CD4-positive, alpha-beta T cell (primary cell): Measurements from ENCODE around the gene ATP8B3. TPM values are rescaled to one million over a fixed set of nuclear protein-coding genes. Genes with fewer than 3 reads are reported as not detected.
A peak's percentile ranks its signal among the peaks of the same experiment; 100 is the strongest.

Source experiments
- ATAC-seq: fragments of 200-7000 bp; cut with Tn5 transposase; one replicate; pipeline ENCODE4 v1.10.0; 2022; ENCODE audit warnings: mild to moderate bottlenecking; ENCODE audit not compliant: poor library complexity
- CTCF ChIA-PET: fragments of 350-600 bp; sonication (Branson Sonifier 250); formaldehyde crosslinking; loops from one replicate; lab custom pipeline; 2021; ENCODE audit warnings: antibody characterized with exemption, inconsistent platforms; lab: Charles Lee
- POLR2A ChIA-PET: fragments of 350-600 bp; sonication (Branson Sonifier 250); formaldehyde crosslinking; loops from one replicate; lab custom pipeline; 2021; ENCODE audit warnings: antibody characterized with exemption, inconsistent platforms; lab: Charles Lee
- DNase-seq, 14 experiments: peaks; one replicate each; pipeline ENCODE4 v3.0.0-alpha.2; 2013 to 2020; ENCODE audit warnings: mixed read lengths in 2 of 14
- H3K27ac ChIP-seq, 2 donors: one replicate each; pipeline versions ENCODE4 v1.5.1 to v1.7.0; 2013; ENCODE audit warnings: low read length in 2 of 2, low read depth in 1 of 2, mild to moderate bottlenecking in 1 of 2
- H3K27me3 ChIP-seq, 2 experiments: 1 replicate in 1 of 2; 2 replicates in 1 of 2; pipeline versions ENCODE4 v1.6.1 to v1.7.0; 2013; ENCODE audit warnings: low read length in 2 of 2, control low read depth in 1 of 2, mild to moderate bottlenecking in 1 of 2, moderate library complexity in 1 of 2; ENCODE audit not compliant: insufficient read depth in 2 of 2, control insufficient read depth in 1 of 2
- H3K36me3 ChIP-seq: one replicate; pipeline ENCODE4 v1.6.1; 2013; ENCODE audit warnings: low read length, control low read depth; ENCODE audit not compliant: insufficient read depth
- H3K4me1 ChIP-seq: one replicate; pipeline ENCODE4 v1.6.1; 2013; ENCODE audit warnings: low read length, control low read depth; ENCODE audit not compliant: insufficient read depth
- H3K4me3 ChIP-seq: one replicate; pipeline ENCODE4 v1.5.1; 2013; ENCODE audit warnings: mild to moderate bottlenecking, low read length, moderate library complexity
- H3K9me3 ChIP-seq, 2 experiments: 1 replicate in 1 of 2; 2 replicates in 1 of 2; pipeline versions ENCODE4 v1.6.1 to v1.7.0; 2013; ENCODE audit warnings: low read length in 2 of 2, mild to moderate bottlenecking in 2 of 2, control low read depth in 1 of 2, moderate library complexity in 1 of 2; ENCODE audit not compliant: control insufficient read depth in 1 of 2, insufficient read depth in 1 of 2
- H3K27ac Mint-ChIP-seq: one replicate; pipeline ENCODE4 v1.8.0; 2020; ENCODE audit warnings: mixed read lengths
- H3K27me3 Mint-ChIP-seq: one replicate; pipeline ENCODE4 v1.8.0; 2021; ENCODE audit warnings: mixed read lengths
- H3K36me3 Mint-ChIP-seq: one replicate; pipeline ENCODE4 v1.8.0; 2021; ENCODE audit warnings: low read depth, mixed read lengths
- H3K4me1 Mint-ChIP-seq: one replicate; pipeline ENCODE4 v1.8.0; 2021; ENCODE audit warnings: low read depth, mixed read lengths
- H3K4me3 Mint-ChIP-seq: one replicate; pipeline ENCODE4 v1.8.0; 2020; ENCODE audit warnings: mild to moderate bottlenecking, mixed read lengths
- H3K9me3 Mint-ChIP-seq: one replicate; pipeline ENCODE4 v1.8.0; 2020; ENCODE audit warnings: mixed read lengths
- intact Hi-C, 2 experiments: fragments of 100-400 bp; cut with DNase I in 1 of 2; cut with micrococcal nuclease in 1 of 2; formaldehyde crosslinking; loops; one replicate each; pipeline versions ENCODE4 v1.15.1 to v1.9.0; 2023 to 2025; cut with DNase I, micrococcal nuclease
- total RNA-seq, 174 experiments: library from RNA in 2 of 174; stranded (reverse) in 2 of 174; gene quantifications; one replicate each; pipeline ENCODE4 v1.2.3 and lab custom pipeline; 2021 to 2026
- TF ChIP-seq, protein P1 (sequence below): fragments of 200-600 bp; IDR thresholded peaks from one replicate; pipeline ENCODE4 v1.8.0; 2022; ENCODE audit warnings: antibody characterized with exemption, mild to moderate bottlenecking

Gene ATP8B3
- total RNA-seq, 2 experiments from 2014 or later = 2.5 to 3.2 TPM

- H3K9me3 ChIP-seq = no peaks in the 10 kb centered on the region
- H3K27ac ChIP-seq = no peak overlapping the region
- ChIA-PET POLR2A (no interaction called here), CTCF (no interaction called here)
- Mint-ChIP-seq H3K4me3 (peak overlapping the region; percentile 84), H3K36me3 (peaks cover 22% of the 10 kb centered on the region), H3K27ac (peak overlapping the region; percentile 58), H3K4me1 (peaks cover 52% of the 10 kb centered on the region), H3K27me3 (no peaks in the 10 kb centered on the region), H3K9me3 (no peaks in the 10 kb centered on the region)
- DNase-seq = no peak
- TF ChIP-seq, protein P1, sequence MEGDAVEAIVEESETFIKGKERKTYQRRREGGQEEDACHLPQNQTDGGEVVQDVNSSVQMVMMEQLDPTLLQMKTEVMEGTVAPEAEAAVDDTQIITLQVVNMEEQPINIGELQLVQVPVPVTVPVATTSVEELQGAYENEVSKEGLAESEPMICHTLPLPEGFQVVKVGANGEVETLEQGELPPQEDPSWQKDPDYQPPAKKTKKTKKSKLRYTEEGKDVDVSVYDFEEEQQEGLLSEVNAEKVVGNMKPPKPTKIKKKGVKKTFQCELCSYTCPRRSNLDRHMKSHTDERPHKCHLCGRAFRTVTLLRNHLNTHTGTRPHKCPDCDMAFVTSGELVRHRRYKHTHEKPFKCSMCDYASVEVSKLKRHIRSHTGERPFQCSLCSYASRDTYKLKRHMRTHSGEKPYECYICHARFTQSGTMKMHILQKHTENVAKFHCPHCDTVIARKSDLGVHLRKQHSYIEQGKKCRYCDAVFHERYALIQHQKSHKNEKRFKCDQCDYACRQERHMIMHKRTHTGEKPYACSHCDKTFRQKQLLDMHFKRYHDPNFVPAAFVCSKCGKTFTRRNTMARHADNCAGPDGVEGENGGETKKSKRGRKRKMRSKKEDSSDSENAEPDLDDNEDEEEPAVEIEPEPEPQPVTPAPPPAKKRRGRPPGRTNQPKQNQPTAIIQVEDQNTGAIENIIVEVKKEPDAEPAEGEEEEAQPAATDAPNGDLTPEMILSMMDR = no peak
- H3K4me3 ChIP-seq = no peak overlapping the region
- ATAC-seq = no peak
- H3K4me1 ChIP-seq = peaks cover 77% of the 10 kb centered on the region
- intact Hi-C loops = no loop called here
- H3K36me3 ChIP-seq = peaks cover 25% of the 10 kb centered on the region
- no peaks in the 10 kb centered on the region for H3K27me3 ChIP-seq
These were observed 33.6 kb upstream of the ATP8B3 start for GRCh38 chr19:1845642-1846041.

GRCh38 chr19:1845125-1845515 is 33.0 kb upstream of the ATP8B3 start:
- Histone ChIP-seq H3K4me3 (no peak overlapping the region), H3K9me3 (no peaks in the 10 kb centered on the region), H3K4me1 (peaks cover 83% of the 10 kb centered on the region), H3K27me3 (no peaks in the 10 kb centered on the region), H3K27ac (no peak overlapping the region), H3K36me3 (peaks cover 25% of the 10 kb centered on the region)
- CTCF ChIA-PET = interaction anchor here (1.7 kb wide), 1 partner anchor 19 kb away, joined by 4 read pairs; no protein-coding TSS in a partner anchor
- no peak for DNase-seq
- Mint-ChIP-seq H3K27ac (no peak overlapping the region), H3K36me3 (peaks cover 22% of the 10 kb centered on the region), H3K27me3 (no peaks in the 10 kb centered on the region), H3K9me3 (no peaks in the 10 kb centered on the region), H3K4me1 (peaks cover 53% of the 10 kb centered on the region), H3K4me3 (peak overlapping the region; percentile 11)
- POLR2A ChIA-PET = no interaction called here
- TF ChIP-seq, protein P1 = no peak
- intact Hi-C loops = no loop called here
- no peak for ATAC-seq

DNA sequence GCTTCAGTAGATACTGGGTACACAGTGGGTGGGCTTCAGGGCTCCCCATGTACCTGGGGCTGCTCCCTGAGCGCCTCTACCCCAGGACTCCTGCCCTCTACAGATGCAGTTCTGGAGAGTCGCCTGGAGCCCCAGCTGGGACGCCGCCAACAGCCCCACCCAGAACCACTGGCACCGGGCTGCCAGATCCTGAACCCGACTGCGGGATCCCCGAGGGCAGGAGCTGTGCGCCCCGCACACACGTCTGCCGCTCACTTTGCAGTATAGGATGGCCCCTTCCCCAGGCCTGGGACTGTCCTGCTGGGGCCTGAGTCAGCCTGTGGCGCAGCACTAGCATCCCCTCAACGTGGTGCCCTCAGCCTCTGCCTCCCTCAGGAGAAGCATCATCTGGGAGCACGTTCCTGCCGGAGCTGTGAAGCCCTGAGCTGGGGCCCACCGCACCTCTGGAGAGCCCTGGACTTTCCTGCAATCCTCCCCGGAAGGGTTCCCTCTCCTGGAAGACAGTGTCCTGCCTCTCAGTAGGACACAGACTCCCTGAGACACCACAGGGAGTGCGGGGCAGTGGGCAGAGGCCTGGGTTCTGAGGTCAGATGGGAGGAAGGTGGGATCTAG is 32.5 kb upstream of the ATP8B3 start:
- Mint-ChIP-seq H3K36me3 (peaks cover 24% of the 10 kb centered on the region), H3K4me1 (peaks cover 53% of the 10 kb centered on the region), H3K9me3 (no peaks in the 10 kb centered on the region), H3K4me3 (peak overlapping the region; percentile 34), H3K27me3 (no peaks in the 10 kb centered on the region), H3K27ac (no peak overlapping the region)
- TF ChIP-seq, protein P1 = no peak
- ATAC-seq (no peak), DNase-seq (no peak)
- ChIA-PET POLR2A (no interaction called here), CTCF (interaction anchor here (1.7 kb wide), 1 partner anchor 19 kb away, joined by 4 read pairs; no protein-coding TSS in a partner anchor)
- H3K27me3 ChIP-seq = no peaks in the 10 kb centered on the region
- intact Hi-C loops = no loop called here
- no peak overlapping the region for H3K27ac ChIP-seq
- H3K36me3 ChIP-seq = peaks cover 28% of the 10 kb centered on the region
- H3K4me1 ChIP-seq = peaks cover 88% of the 10 kb centered on the region
- H3K9me3 ChIP-seq = no peaks in the 10 kb centered on the region
- H3K4me3 ChIP-seq = no peak overlapping the region
